Ammon's horn (tissue), 1 donor: Measurements from ENCODE around the gene TNFSF12.
A peak's percentile ranks its signal among the peaks of the same experiment; 100 is the strongest.

Experiments used
- DNase-seq: peaks from one replicate; pipeline ENCODE4 v3.0.0-alpha.2; 2016; ENCODE audit warnings: low spot score

The TNFSF12 gene

GRCh38 chr17:7548585-7549400 is at the start of gene TNFSF12:
Gene TNFSF12 (plus strand): TSS chr17:7549058. CDS start chr17:7549154, 96 bp downstream.
- peak; percentile 63 for DNase-seq

- no peak for DNase-seq
Measured at GRCh38 chr17:7499161-7499560, 49.7 kb upstream of the TNFSF12 start.

DNA sequence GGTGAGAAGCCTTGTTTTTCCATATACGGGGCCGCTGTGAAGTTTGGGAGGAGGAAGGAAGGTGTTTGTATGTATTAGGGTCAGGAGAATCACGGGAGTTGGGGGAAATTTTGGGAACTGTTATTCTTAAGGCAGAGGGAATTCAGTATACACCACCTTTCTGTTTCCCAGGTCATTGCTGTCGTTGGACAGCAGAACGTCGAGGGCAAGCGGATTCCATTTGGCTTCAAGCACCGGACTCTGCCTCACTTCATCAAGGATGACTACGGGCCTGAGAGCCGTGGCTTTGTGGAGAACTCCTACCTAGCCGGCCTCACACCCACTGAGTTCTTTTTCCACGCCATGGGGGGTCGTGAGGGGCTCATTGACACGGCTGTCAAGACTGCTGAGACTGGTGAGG is 47.1 kb upstream of the TNFSF12 start:
- no peak for DNase-seq

- no peak for DNase-seq
Measured at GRCh38 chr17:7502171-7502847, 46.5 kb upstream of the TNFSF12 start.

DNA sequence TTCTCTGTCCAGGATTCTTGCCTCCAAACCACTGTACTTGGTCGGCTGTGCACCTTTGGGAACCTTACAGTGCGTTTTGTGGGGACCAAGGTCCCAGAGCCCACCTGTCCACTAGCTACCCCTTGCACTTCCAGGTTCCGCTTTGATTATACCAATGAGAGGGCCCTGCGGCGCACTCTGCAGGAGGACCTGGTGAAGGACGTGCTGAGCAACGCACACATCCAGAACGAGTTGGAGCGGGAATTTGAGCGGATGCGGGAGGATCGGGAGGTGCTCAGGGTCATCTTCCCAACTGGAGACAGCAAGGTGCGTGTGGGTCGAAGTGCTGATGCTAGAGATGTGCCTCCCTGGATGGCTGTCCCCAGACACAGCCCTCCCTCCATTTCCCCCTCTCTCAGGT is 45.9 kb upstream of the TNFSF12 start:
- no peak for DNase-seq

DNA sequence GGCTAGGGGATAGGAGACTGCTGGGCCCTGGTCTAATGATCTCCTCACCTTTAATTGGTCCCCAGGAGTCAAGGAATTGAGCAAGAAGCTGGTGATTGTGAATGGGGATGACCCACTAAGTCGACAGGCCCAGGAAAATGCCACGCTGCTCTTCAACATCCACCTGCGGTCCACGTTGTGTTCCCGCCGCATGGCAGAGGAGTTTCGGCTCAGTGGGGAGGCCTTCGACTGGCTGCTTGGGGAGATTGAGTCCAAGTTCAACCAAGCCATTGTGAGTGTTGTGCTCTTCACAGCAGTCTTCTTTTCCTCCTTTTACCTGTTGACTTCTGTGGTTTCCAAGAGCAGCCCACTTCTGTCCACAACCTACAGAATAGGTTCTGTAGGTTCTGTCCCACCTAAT is 45.3 kb upstream of the TNFSF12 start:
- no peak for DNase-seq

DNA sequence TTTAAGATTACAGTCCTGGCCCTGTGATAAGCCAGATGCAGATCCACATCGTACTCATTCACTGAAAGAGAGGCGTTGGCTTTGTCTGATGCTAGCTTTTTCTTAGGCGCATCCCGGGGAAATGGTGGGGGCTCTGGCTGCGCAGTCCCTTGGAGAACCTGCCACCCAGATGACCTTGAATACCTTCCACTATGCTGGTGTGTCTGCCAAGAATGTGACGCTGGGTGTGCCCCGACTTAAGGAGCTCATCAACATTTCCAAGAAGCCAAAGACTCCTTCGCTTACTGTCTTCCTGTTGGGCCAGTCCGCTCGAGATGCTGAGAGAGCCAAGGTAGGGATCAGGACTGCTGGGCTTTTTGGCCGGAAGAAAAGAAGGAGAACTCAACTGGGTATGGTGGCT is 40.7 kb upstream of the TNFSF12 start:
- DNase-seq = no peak

- DNase-seq = no peak
Measured at GRCh38 chr17:7508846-7509245, 40.0 kb upstream of the TNFSF12 start.

GRCh38 chr17:7509937-7510336 is 38.9 kb upstream of the TNFSF12 start:
- DNase-seq = no peak

- no peak for DNase-seq
Measured at GRCh38 chr17:7511108-7511507, 37.8 kb upstream of the TNFSF12 start.

GRCh38 chr17:7512105-7512504 is 36.8 kb upstream of the TNFSF12 start:
- no peak for DNase-seq

GRCh38 chr17:7512824-7513540 is 35.9 kb upstream of the TNFSF12 start:
- DNase-seq = no peak

- DNase-seq = no peak
Measured at GRCh38 chr17:7513850-7514419, 34.9 kb upstream of the TNFSF12 start.

DNA sequence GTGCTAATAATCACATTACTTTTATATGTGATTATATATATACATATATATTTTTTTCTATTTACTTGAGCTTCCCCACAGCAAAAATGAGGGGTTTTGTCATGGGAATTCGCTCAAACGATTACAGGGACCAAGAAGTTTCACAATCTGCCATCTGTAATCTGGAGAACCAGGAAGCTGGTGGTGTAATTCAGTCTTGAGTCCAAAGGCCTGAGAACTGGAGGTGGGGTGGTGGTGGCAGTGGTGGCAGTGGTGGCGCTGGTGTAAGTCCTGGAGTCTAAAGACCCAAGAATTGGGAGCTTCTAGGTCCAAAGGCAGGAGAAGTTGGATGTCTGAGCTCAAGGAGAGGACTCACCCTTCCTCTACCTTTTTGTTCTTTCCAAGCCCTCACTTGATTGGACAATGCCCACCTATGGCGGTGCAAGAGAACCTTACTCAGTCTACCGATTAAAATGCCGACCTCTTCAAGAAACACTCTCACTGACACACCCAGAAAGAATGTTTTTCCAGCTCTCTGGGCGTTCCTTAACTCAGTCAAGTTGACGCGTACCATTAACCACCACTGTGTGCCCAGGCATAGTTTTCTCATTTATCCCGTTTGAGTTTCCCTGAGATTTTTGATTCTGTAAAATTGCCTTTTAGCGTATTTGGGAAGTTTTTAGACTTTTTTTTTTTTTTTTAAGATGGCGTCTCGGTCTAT is 32.8 kb upstream of the TNFSF12 start:
- DNase-seq = no peak

GRCh38 chr17:7523033-7523432 is 25.8 kb upstream of the TNFSF12 start:
- no peak for DNase-seq

GRCh38 chr17:7528842-7529241 is 20.0 kb upstream of the TNFSF12 start:
- DNase-seq = no peak

DNA sequence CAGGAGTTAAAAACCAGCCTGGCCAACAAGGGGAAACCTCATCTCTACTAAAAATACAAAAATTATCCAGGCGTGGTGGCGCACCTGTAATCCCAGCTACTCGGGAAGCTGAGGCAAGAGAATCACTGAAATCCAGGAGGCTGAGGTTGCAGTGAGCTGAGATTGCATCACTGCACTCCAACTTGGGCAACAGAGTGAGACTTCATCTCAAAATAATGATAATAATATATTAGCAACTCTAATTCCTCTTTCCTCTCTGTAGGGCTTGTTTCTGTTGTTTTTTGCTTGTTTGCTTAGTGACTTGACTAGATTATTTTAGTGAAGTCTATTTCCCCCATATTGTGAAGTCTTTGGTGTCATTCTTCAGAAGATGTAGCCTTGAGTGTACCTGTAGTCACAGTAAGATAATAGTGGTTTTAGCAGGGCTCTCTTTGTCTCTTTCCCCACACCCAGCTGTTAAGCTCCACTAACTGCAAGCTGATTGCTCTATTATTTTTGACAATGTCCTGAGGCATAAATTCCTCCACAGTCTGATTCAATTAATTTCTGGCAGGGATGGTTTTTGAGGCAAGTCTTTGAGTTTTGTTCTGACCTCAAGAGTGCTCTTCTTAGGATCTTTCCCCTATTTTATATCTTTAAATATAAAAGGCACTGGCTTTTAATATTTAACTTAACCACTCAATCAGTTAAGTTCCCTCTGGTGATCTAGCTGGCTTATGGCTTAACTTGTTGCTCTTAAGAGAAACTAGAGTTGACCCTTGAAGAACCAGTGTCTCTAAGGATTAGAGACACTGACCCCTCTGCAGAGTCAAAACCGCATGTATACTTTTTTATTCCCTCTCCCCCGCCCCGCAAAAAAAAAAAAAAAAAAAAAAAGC is 18.6 kb upstream of the TNFSF12 start:
- no peak for DNase-seq

GRCh38 chr17:7538050-7538449 is 10.8 kb upstream of the TNFSF12 start:
- no peak for DNase-seq

- DNase-seq = no peak
Measured at GRCh38 chr17:7538891-7539545, 9.8 kb upstream of the TNFSF12 start.

- DNase-seq = no peak
Measured at GRCh38 chr17:7541074-7541621, 7.7 kb upstream of the TNFSF12 start.
